Measurements from ENCODE around the gene PGS1. TPM values are rescaled to one million over a fixed set of nuclear protein-coding genes. Genes with fewer than 3 reads are reported as not detected.

The PGS1 gene
- total and polyA plus RNA-seq, 10 of the 15 experiments (the other 5 are each of a cell fraction or from before 2014, with no cell fraction given), result 1.3 to 37.6 (median 27.4) TPM

GRCh38 chr17:78446833-78447232 is 68.4 kb downstream of the PGS1 start (continued):
- TF ChIP-seq ZBTB4 (CRISPR knock-in tag; IDR thresholded peaks at IDR 0.05) (no peak), SP1 (IDR thresholded peaks at IDR 0.05; ENCODE audit: low read depth, low read length) (no peak)

DNA sequence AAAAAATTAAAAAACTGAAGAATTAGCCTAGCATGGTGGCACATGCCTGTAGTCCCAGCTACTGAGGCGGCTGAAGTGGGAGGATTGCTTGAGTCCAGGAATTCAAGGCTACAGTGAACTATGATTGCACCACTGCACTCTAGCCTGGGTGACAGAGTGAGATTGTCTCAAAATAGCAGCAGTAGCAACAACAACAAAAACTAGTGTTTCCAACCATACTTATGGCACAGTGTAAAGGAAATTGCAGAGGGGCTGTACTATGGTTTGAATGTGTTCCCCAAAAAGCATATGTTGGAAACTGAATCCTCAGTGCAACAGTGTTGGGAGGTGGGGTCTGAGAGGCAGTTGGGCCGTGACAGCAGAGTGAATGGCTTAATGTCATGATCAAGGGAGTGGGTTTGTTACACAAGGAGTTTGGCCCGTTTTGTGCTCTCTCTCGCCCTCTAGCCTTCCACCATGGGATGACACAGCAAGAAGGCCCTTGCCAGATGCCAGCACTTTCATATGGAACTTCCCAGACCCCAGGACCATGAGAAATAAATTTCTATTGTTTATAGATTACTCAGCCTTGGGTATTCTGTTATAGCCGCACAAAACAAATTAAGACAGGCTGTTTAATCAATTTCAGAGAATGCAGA is 70.0 kb downstream of the PGS1 start:
- Histone ChIP-seq H3K79me2 (ENCODE audit: control insufficient read depth, insufficient read depth, low read length) (no peaks in the 10 kb centered on the region), H3K4me3 (no peak overlapping the region), H4K20me1 (ENCODE audit: control insufficient read depth, insufficient read depth) (no peaks in the 10 kb centered on the region), H3K27me3 (replicated peaks in 1 of 2; ENCODE audit: control insufficient read depth in 2 of 2, insufficient read depth in 2 of 2, low read length in 1 of 2) (no peaks in the 10 kb centered on the region), H3K4me2 (ENCODE audit: control insufficient read depth, insufficient read depth) (no peak overlapping the region), H3K9ac (ENCODE audit: control insufficient read depth, insufficient read depth, low read length) (no peak overlapping the region), H3K4me1 (ENCODE audit: control insufficient read depth, insufficient read depth, low read length) (peaks cover 13% of the 10 kb centered on the region), H3K36me3 (ENCODE audit: control insufficient read depth in 2 of 2, insufficient read depth in 2 of 2, low read length in 1 of 2) (no peaks in the 10 kb centered on the region), H3K9me3 (replicated peaks; ENCODE audit: control insufficient read depth, insufficient read depth, low read length) (no peaks in the 10 kb centered on the region), H2AFZ (ENCODE audit: control insufficient read depth, low read depth, low read length) (no peak overlapping the region), H3K27ac (ENCODE audit: control insufficient read depth, insufficient read depth) (no peak overlapping the region)
- TF ChIP-seq CTCF (IDR thresholded peaks at IDR 0.05 in 2 of 3, conservative IDR thresholded peaks at IDR 0.05 in 1 of 3; ENCODE audit: control insufficient read depth in 2 of 3, extremely low read depth in 1 of 3, insufficient read depth in 1 of 3, low read depth in 3 of 3, low read length in 3 of 3) (peak in 2 of 3 experiments; percentile 30 to 36; a peak in 3 of 6 replicates), CHD2 (IDR thresholded peaks at IDR 0.05; ENCODE audit: borderline replicate concordance, low read depth, low read length) (no peak)
- ChIA-PET RAD21 (ENCODE audit: unreplicated experiment) (interaction anchor here (1.2 kb wide), 1 partner anchor 65 kb away, joined by 3 read pairs; no protein-coding TSS in a partner anchor), CTCF (interaction anchor here (0.6 kb wide), 1 partner anchor 363 kb away, joined by 3 read pairs; no protein-coding TSS in a partner anchor), SMC1A (ENCODE audit: uncharacterized antibody, unreplicated experiment) (no interaction called here), POLR2A (no interaction called here)
- no TSS peak for BruUV-seq (replicated peaks)
- DNase-seq (ENCODE audit: low read depth, low spot score) (no peak), FAIRE-seq (no peak), ATAC-seq (no peak)
- in situ Hi-C loops (cut with MboI) (no loop called here), intact Hi-C loops (cut with micrococcal nuclease; ENCODE audit: unreplicated experiment) (loop anchor here (5.0 kb wide), 1 partner anchor 39 kb away; no protein-coding TSS in a partner anchor)
- 50% methylated on average over 5 of the region's 5 CpGs for WGBS (ENCODE audit: insufficient coverage, insufficient replicate concordance, low lambda C conversion rate, missing lambda C conversion rate)
